ENCODE results near the gene CCDC126. TPM values are rescaled to one million over a fixed set of nuclear protein-coding genes. Genes with fewer than 3 reads are reported as not detected.

CCDC126 gene
- total RNA-seq, 1 donor from 2014 or later, result 15.7 TPM

- Mint-ChIP-seq H3K27ac (no peak overlapping the region), H3K4me1 (peaks cover 2% of the 10 kb centered on the region), H3K36me3 (ENCODE audit: low read depth) (peaks cover 62% of the 10 kb centered on the region), H3K27me3 (no peaks in the 10 kb centered on the region), H3K9me3 (peaks cover 18% of the 10 kb centered on the region), H3K4me3 (no peak overlapping the region)
- TF ChIP-seq, protein P1, sequence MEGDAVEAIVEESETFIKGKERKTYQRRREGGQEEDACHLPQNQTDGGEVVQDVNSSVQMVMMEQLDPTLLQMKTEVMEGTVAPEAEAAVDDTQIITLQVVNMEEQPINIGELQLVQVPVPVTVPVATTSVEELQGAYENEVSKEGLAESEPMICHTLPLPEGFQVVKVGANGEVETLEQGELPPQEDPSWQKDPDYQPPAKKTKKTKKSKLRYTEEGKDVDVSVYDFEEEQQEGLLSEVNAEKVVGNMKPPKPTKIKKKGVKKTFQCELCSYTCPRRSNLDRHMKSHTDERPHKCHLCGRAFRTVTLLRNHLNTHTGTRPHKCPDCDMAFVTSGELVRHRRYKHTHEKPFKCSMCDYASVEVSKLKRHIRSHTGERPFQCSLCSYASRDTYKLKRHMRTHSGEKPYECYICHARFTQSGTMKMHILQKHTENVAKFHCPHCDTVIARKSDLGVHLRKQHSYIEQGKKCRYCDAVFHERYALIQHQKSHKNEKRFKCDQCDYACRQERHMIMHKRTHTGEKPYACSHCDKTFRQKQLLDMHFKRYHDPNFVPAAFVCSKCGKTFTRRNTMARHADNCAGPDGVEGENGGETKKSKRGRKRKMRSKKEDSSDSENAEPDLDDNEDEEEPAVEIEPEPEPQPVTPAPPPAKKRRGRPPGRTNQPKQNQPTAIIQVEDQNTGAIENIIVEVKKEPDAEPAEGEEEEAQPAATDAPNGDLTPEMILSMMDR (IDR thresholded peaks at IDR 0.05), result no peak
- ChIA-PET POLR2A (no interaction called here), CTCF (no interaction called here)
- intact Hi-C loops (cut with micrococcal nuclease), result no loop called here
- ATAC-seq (ENCODE audit: low read depth), result no peak
- DNase-seq, result no peak
Observed at GRCh38 chr7:23615331-23615730, 18.1 kb downstream of the CCDC126 start.

DNA sequence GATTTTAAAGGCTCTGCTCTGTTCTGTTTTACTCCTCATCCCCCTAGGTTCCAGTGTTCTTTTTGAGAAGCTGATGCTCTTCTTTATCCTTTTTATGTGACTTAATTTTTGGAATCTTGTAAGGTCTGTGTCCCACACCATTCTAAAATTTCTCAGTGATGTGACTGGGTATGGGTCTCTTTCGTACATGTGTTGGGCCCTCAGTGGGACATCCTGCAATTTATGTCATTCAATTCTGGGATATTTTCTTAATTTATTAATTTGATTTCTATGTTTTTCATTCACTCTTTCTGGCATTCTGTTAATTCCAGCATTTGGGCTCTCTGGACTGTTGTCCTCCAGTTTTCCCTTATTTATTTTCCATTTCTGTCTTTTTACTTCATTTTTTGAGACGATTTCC, 19.4 kb downstream of the CCDC126 start:
- Mint-ChIP-seq H3K27me3 (no peaks in the 10 kb centered on the region), H3K36me3 (ENCODE audit: low read depth) (peaks cover 61% of the 10 kb centered on the region), H3K4me3 (no peak overlapping the region), H3K4me1 (peaks cover 2% of the 10 kb centered on the region), H3K9me3 (peaks cover 18% of the 10 kb centered on the region), H3K27ac (no peak overlapping the region)
- intact Hi-C loops (cut with micrococcal nuclease), result no loop called here
- TF ChIP-seq, protein P1 (IDR thresholded peaks at IDR 0.05), result no peak
- DNase-seq, result no peak
- ChIA-PET POLR2A (no interaction called here), CTCF (no interaction called here)
- no peak for ATAC-seq (ENCODE audit: low read depth)

- no peak overlapping the region for H3K27ac Mint-ChIP-seq
- no peak for ATAC-seq (ENCODE audit: low read depth)
- DNase-seq, result no peak
- H3K36me3 Mint-ChIP-seq (ENCODE audit: low read depth), result peaks cover 62% of the 10 kb centered on the region
- POLR2A ChIA-PET, result interaction anchor here (0.8 kb wide), 1 partner anchor 349 kb away, joined by 4 read pairs; no protein-coding TSS in a partner anchor
- intact Hi-C loops (cut with micrococcal nuclease), result no loop called here
- H3K9me3 Mint-ChIP-seq, result peaks cover 18% of the 10 kb centered on the region
- no peak overlapping the region for H3K4me3 Mint-ChIP-seq
- H3K4me1 Mint-ChIP-seq, result peaks cover 6% of the 10 kb centered on the region
- TF ChIP-seq, protein P1 (IDR thresholded peaks at IDR 0.05), result no peak
- no peaks in the 10 kb centered on the region for H3K27me3 Mint-ChIP-seq
- CTCF ChIA-PET, result no interaction called here
Observed at GRCh38 chr7:23617482-23617881, 20.3 kb downstream of the CCDC126 start.

GRCh38 chr7:23618241-23618640, 21.1 kb downstream of the CCDC126 start:
- TF ChIP-seq, protein P1 (IDR thresholded peaks at IDR 0.05), result no peak
- intact Hi-C loops (cut with micrococcal nuclease), result no loop called here
- DNase-seq (no peak), ATAC-seq (ENCODE audit: low read depth) (no peak)
- peaks cover 56% of the 10 kb centered on the region for H3K36me3 Mint-ChIP-seq (ENCODE audit: low read depth)
- CTCF ChIA-PET, result no interaction called here
- H3K27me3 Mint-ChIP-seq, result no peaks in the 10 kb centered on the region
- H3K4me1 Mint-ChIP-seq, result peaks cover 6% of the 10 kb centered on the region
- POLR2A ChIA-PET, result interaction anchor here (0.6 to 0.7 kb wide), 2 partner anchors 272 to 1047 kb away, joined by 3 to 7 read pairs; no protein-coding TSS in a partner anchor
- no peak overlapping the region for H3K4me3 Mint-ChIP-seq
- H3K27ac Mint-ChIP-seq, result no peak overlapping the region
- peaks cover 18% of the 10 kb centered on the region for H3K9me3 Mint-ChIP-seq

DNA sequence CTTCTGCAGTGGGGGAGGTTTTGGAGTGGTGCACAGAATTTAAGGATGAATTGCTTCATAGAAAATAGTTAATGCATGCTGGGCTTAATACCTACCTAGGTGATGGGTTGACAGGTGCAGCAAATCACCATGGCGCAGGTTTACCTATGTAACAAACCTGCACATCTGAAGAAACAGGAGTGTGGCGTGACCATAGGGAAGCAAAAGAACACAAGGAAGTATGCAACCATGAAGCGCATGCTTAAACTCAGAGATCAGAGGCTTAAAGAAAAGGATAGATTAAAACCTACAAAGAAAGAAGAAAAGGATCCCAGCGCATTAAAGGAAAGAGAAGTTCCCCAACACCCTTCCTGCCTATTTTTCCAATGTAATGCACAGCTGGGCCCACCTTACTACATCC, 22.0 kb downstream of the CCDC126 start:
- TF ChIP-seq, protein P1 (IDR thresholded peaks at IDR 0.05), result no peak
- peaks cover 18% of the 10 kb centered on the region for H3K9me3 Mint-ChIP-seq
- DNase-seq, result no peak
- no peaks in the 10 kb centered on the region for H3K27me3 Mint-ChIP-seq
- peaks cover 48% of the 10 kb centered on the region for H3K36me3 Mint-ChIP-seq (ENCODE audit: low read depth)
- no peak for ATAC-seq (ENCODE audit: low read depth)
- intact Hi-C loops (cut with micrococcal nuclease), result no loop called here
- POLR2A ChIA-PET, result no interaction called here
- H3K4me1 Mint-ChIP-seq, result peaks cover 6% of the 10 kb centered on the region
- no peak overlapping the region for H3K27ac Mint-ChIP-seq
- CTCF ChIA-PET, result no interaction called here
- no peak overlapping the region for H3K4me3 Mint-ChIP-seq
